Naive thymus-derived CD8-positive, alpha-beta T cell (primary cell): ENCODE measurements around the gene CMTM6. TPM values are rescaled to one million over a fixed set of nuclear protein-coding genes. Genes with fewer than 3 reads are reported as not detected.
"Not testable (repeated sequence)": the region's sequence is repeated elsewhere in the genome, so short reads cannot be mapped to it uniquely, and the experiment has no call there.

Experiments used
- ATAC-seq, 2 donors: fragments of 150-1000 bp; cut with Tn5 transposase in 1 of 2; sonication (Bioruptor Pico), chemical (Tn5 transposase) in 1 of 2; 1 replicate in 1 of 2; 2 replicates in 1 of 2; pipeline ENCODE4 v1.10.0; 2021; ENCODE audit warnings: mild to moderate bottlenecking in 2 of 2, moderate library complexity in 2 of 2
- POLR2A ChIA-PET: fragments of 350-600 bp; sonication (Branson Sonifier 250); formaldehyde crosslinking; loops from one replicate; lab custom pipeline; 2021; ENCODE audit warnings: antibody characterized with exemption; lab: Charles Lee
- DNase-seq, 10 donors: peaks; one replicate each; pipeline versions ENCODE4 v3.0.0 to v3.0.0-alpha.2; 2020 to 2022
- H3K27ac Mint-ChIP-seq, 10 donors: one replicate each; pipeline ENCODE4 v1.8.0; 2020 to 2022; ENCODE audit warnings: mild to moderate bottlenecking in 10 of 10, mixed read lengths in 10 of 10, moderate library complexity in 4 of 10, inconsistent platforms in 1 of 10
- H3K27me3 Mint-ChIP-seq, 5 donors: one replicate each; pipeline ENCODE4 v1.8.0; 2021 to 2022; ENCODE audit warnings: mixed read lengths in 5 of 5
- H3K36me3 Mint-ChIP-seq, 3 donors: one replicate each; pipeline ENCODE4 v1.8.0; 2020 to 2022; ENCODE audit warnings: mixed read lengths in 3 of 3, mild to moderate bottlenecking in 2 of 3, inconsistent platforms in 1 of 3
- H3K4me1 Mint-ChIP-seq, 4 donors: one replicate each; pipeline ENCODE4 v1.8.0; 2021 to 2022; ENCODE audit warnings: mixed read lengths in 4 of 4
- H3K4me3 Mint-ChIP-seq, 10 donors: one replicate each; pipeline ENCODE4 v1.8.0; 2020 to 2022; ENCODE audit warnings: mild to moderate bottlenecking in 10 of 10, mixed read lengths in 10 of 10, moderate library complexity in 6 of 10, inconsistent platforms in 1 of 10
- H3K9me3 Mint-ChIP-seq, 9 donors: one replicate each; pipeline ENCODE4 v1.8.0; 2020 to 2022; ENCODE audit warnings: mixed read lengths in 9 of 9, mild to moderate bottlenecking in 3 of 9, inconsistent platforms in 1 of 9, moderate library complexity in 1 of 9
- polyA plus RNA-seq, 3 donors: library from polyadenylated mRNA; unstranded; fragments of 300-500 nt; fragmentation: Illumina TruSeq; gene quantifications; one replicate each; pipeline ENCODE4 v1.2.3, GENCODE V29; 2021
- total RNA-seq, 8 experiments: library from RNA in 2 of 8; stranded (reverse) in 2 of 8; gene quantifications; one replicate each; pipeline ENCODE4 v1.2.3 and lab custom pipeline; 2021 to 2026

CMTM6 gene
- total and polyA plus RNA-seq, 5 experiments from 2014 or later: 26.2 to 61.4 (median 36.2) TPM

- not testable (repeated sequence) for ATAC-seq, H3K27me3 Mint-ChIP-seq, DNase-seq, H3K9me3 Mint-ChIP-seq
- H3K4me1 Mint-ChIP-seq: peaks cover 27 to 93% (median 81%) of the 10 kb centered on the region in 4 donors
- H3K4me3 Mint-ChIP-seq: peak overlapping the region in 4 of 10 donors; percentile 19 to 74 (median 48)
- peaks cover 0 to 33% (median 18%) of the 10 kb centered on the region in 3 donors for H3K36me3 Mint-ChIP-seq
- H3K27ac Mint-ChIP-seq: peak overlapping the region in 8 of 10 donors; percentile 45 to 88 (median 77)
- POLR2A ChIA-PET: interaction anchor here (3.7 to 14.5 kb wide), 2 partner anchors 11 to 15 kb away, joined by 16 to 246 read pairs; no protein-coding TSS in a partner anchor
These were observed 63.2 kb downstream of the CMTM6 start for GRCh38 chr3:32439421-32439820.

- no peak for DNase-seq
- POLR2A ChIA-PET: interaction anchor here (0.6 to 14.5 kb wide), 6 partner anchors 10 to 279 kb away, joined by 3 to 246 read pairs (median 5); no protein-coding TSS in a partner anchor
These were observed 63.9 kb downstream of the CMTM6 start for GRCh38 chr3:32438596-32439344.

GRCh38 chr3:32437896-32438295 is 64.8 kb downstream of the CMTM6 start:
- Mint-ChIP-seq H3K9me3 (no peaks in the 10 kb centered on the region), H3K36me3 (peaks cover 0 to 18% (median 6%) of the 10 kb centered on the region in 3 donors), H3K27ac (peak overlapping the region in 9 of 10 donors; percentile 3 to 91 (median 74)), H3K4me3 (peak overlapping the region in 6 of 10 donors; percentile 9 to 44 (median 26)), H3K4me1 (peaks cover 29 to 89% (median 77%) of the 10 kb centered on the region in 4 donors), H3K27me3 (no peaks in the 10 kb centered on the region)
- ATAC-seq: peak in 1 of 2 donors; percentile 18
- DNase-seq: no peak
- POLR2A ChIA-PET: interaction anchor here (1.6 to 14.5 kb wide), 3 partner anchors 9 to 16 kb away, joined by 6 to 246 read pairs (median 16); no protein-coding TSS in a partner anchor

More at GRCh38 chr3:32438596-32439344, 63.9 kb downstream of the CMTM6 start:
- Mint-ChIP-seq H3K4me3 (peak overlapping the region in 8 of 10 donors; percentile 2 to 74 (median 33)), H3K27me3 (no peaks in the 10 kb centered on the region), H3K9me3 (no peaks in the 10 kb centered on the region), H3K4me1 (peaks cover 27 to 89% (median 77%) of the 10 kb centered on the region in 4 donors), H3K36me3 (peaks cover 0 to 26% (median 13%) of the 10 kb centered on the region in 3 donors), H3K27ac (peak overlapping the region; percentile 44 to 91 (median 83))
- ATAC-seq: peak; percentile 23 to 43

GRCh38 chr3:32436816-32437189 is 65.8 kb downstream of the CMTM6 start:
- H3K4me3 Mint-ChIP-seq: peak overlapping the region in 4 of 10 donors; percentile 7 to 42 (median 24)
- no peak for ATAC-seq

GRCh38 chr3:32435911-32436815 is 66.5 kb downstream of the CMTM6 start:
- no peak for DNase-seq
- H3K4me1 Mint-ChIP-seq: peaks cover 32 to 93% (median 79%) of the 10 kb centered on the region in 4 donors
- peak in 1 of 2 donors; percentile 26 for ATAC-seq
- no peaks in the 10 kb centered on the region for H3K27me3 Mint-ChIP-seq
- H3K27ac Mint-ChIP-seq: peak overlapping the region; percentile 43 to 92 (median 84)
- peak overlapping the region in 8 of 10 donors; percentile 7 to 72 (median 45) for H3K4me3 Mint-ChIP-seq
- POLR2A ChIA-PET: interaction anchor here (1.0 to 14.5 kb wide), 4 partner anchors 9 to 32 kb away, joined by 3 to 246 read pairs (median 4); no protein-coding TSS in a partner anchor
- no peaks in the 10 kb centered on the region for H3K9me3 Mint-ChIP-seq
- H3K36me3 Mint-ChIP-seq: peaks cover 0 to 2% (median 0%) of the 10 kb centered on the region in 3 donors

More at GRCh38 chr3:32436816-32437189, 65.8 kb downstream of the CMTM6 start:
- POLR2A ChIA-PET: interaction anchor here (1.5 to 14.5 kb wide), 3 partner anchors 10 to 31 kb away, joined by 4 to 246 read pairs (median 5); no protein-coding TSS in a partner anchor
- H3K4me1 Mint-ChIP-seq: peaks cover 36 to 93% (median 79%) of the 10 kb centered on the region in 4 donors
- DNase-seq: no peak
- H3K27ac Mint-ChIP-seq: peak overlapping the region in 9 of 10 donors; percentile 43 to 92 (median 84)
- peaks cover 0 to 8% (median 0%) of the 10 kb centered on the region in 3 donors for H3K36me3 Mint-ChIP-seq
- no peaks in the 10 kb centered on the region for H3K9me3 Mint-ChIP-seq
- no peaks in the 10 kb centered on the region for H3K27me3 Mint-ChIP-seq

- H3K9me3 Mint-ChIP-seq: no peaks in the 10 kb centered on the region
- no peak overlapping the region for H3K4me3 Mint-ChIP-seq
- H3K4me1 Mint-ChIP-seq: peaks cover 37 to 90% (median 83%) of the 10 kb centered on the region in 4 donors
- H3K27me3 Mint-ChIP-seq: no peaks in the 10 kb centered on the region
- no peak for DNase-seq
- peak overlapping the region in 9 of 10 donors; percentile 97 to 100 (median 98) for H3K27ac Mint-ChIP-seq
- POLR2A ChIA-PET: interaction anchor here (1.1 to 14.5 kb wide), 5 partner anchors 10 to 63 kb away, joined by 4 to 246 read pairs (median 18); no protein-coding TSS in a partner anchor
- H3K36me3 Mint-ChIP-seq: peaks cover 0 to 2% (median 0%) of the 10 kb centered on the region in 3 donors
- ATAC-seq: no peak
These were observed 68.4 kb downstream of the CMTM6 start for GRCh38 chr3:32434206-32434605.

GRCh38 chr3:32432711-32433530 is 69.7 kb downstream of the CMTM6 start:
- ATAC-seq (peak; percentile 41 to 48), DNase-seq (peak in 4 of 10 donors; percentile 58 to 74 (median 69))
- peaks cover 0 to 2% (median 0%) of the 10 kb centered on the region in 3 donors for H3K36me3 Mint-ChIP-seq
- H3K27me3 Mint-ChIP-seq: no peaks in the 10 kb centered on the region
- H3K4me1 Mint-ChIP-seq: peaks cover 33 to 89% (median 84%) of the 10 kb centered on the region in 4 donors
- H3K9me3 Mint-ChIP-seq: no peaks in the 10 kb centered on the region
- POLR2A ChIA-PET: interaction anchor here (0.7 to 14.5 kb wide), 13 partner anchors 9 to 1768 kb away, joined by 3 to 246 read pairs (median 5); no protein-coding TSS in a partner anchor
- peak overlapping the region; percentile 32 to 92 (median 81) for H3K4me3 Mint-ChIP-seq
- peak overlapping the region; percentile 97 to 100 (median 98) for H3K27ac Mint-ChIP-seq

- Mint-ChIP-seq H3K4me3 (peak overlapping the region; percentile 32 to 92 (median 81)), H3K27ac (peak overlapping the region; percentile 97 to 100 (median 98)), H3K9me3 (no peaks in the 10 kb centered on the region), H3K27me3 (no peaks in the 10 kb centered on the region), H3K4me1 (peaks cover 39 to 89% (median 87%) of the 10 kb centered on the region in 4 donors), H3K36me3 (peaks cover 0 to 2% (median 0%) of the 10 kb centered on the region in 3 donors)
- ATAC-seq (peak in 1 of 2 donors; percentile 11), DNase-seq (no peak)
- POLR2A ChIA-PET: interaction anchor here (0.6 to 14.5 kb wide), 15 partner anchors 8 to 50 kb away, joined by 3 to 246 read pairs (median 5); no protein-coding TSS in a partner anchor
These were observed 70.5 kb downstream of the CMTM6 start for GRCh38 chr3:32432045-32432710.

GRCh38 chr3:32431481-32431880 is 71.2 kb downstream of the CMTM6 start:
- no peak for ATAC-seq
- POLR2A ChIA-PET: interaction anchor here (0.6 to 14.5 kb wide), 9 partner anchors 10 to 36 kb away, joined by 4 to 246 read pairs (median 6); no protein-coding TSS in a partner anchor
- H3K9me3 Mint-ChIP-seq: no peaks in the 10 kb centered on the region
- H3K27me3 Mint-ChIP-seq: no peaks in the 10 kb centered on the region
- peak overlapping the region; percentile 97 to 100 (median 98) for H3K27ac Mint-ChIP-seq
- H3K4me1 Mint-ChIP-seq: peaks cover 35 to 89% (median 86%) of the 10 kb centered on the region in 4 donors
- no peak for DNase-seq
- H3K4me3 Mint-ChIP-seq: peak overlapping the region in 8 of 10 donors; percentile 0 to 85 (median 55)
- peaks cover 0 to 2% (median 0%) of the 10 kb centered on the region in 3 donors for H3K36me3 Mint-ChIP-seq
